Erythroblast (primary cell): ENCODE data around the gene ECM1.

Source experiments
- GATA1 ChIP-seq: IDR thresholded peaks from 2 replicates; pipeline ENCODE4 v1.6.1; 2011; ENCODE audit warnings: low read depth, mild to moderate bottlenecking, control low read depth, low read length, moderate library complexity
- POLR2A ChIP-seq: IDR thresholded peaks from 2 replicates; pipeline ENCODE4 v1.6.1; 2011; ENCODE audit warnings: mild to moderate bottlenecking, low read length

GRCh38 chr1:150561974-150562445 lies 54.1 kb downstream of the ECM1 start:
- TF ChIP-seq POLR2A (peak; percentile 34), GATA1 (no peak)
